Naive thymus-derived CD8-positive, alpha-beta T cell (primary cell): ENCODE measurements around the gene ASRGL1. TPM values are rescaled to one million over a fixed set of nuclear protein-coding genes. Genes with fewer than 3 reads are reported as not detected.
"Not testable (repeated sequence)": the region's sequence is repeated elsewhere in the genome, so short reads cannot be mapped to it uniquely, and the experiment has no call there.

Experiments
- ATAC-seq, 2 donors: fragments of 150-1000 bp; cut with Tn5 transposase in 1 of 2; sonication (Bioruptor Pico), chemical (Tn5 transposase) in 1 of 2; 1 replicate in 1 of 2; 2 replicates in 1 of 2; pipeline ENCODE4 v1.10.0; 2021; ENCODE audit warnings: mild to moderate bottlenecking in 2 of 2, moderate library complexity in 2 of 2
- POLR2A ChIA-PET: fragments of 350-600 bp; sonication (Branson Sonifier 250); formaldehyde crosslinking; loops from one replicate; lab custom pipeline; 2021; ENCODE audit warnings: antibody characterized with exemption; lab: Charles Lee
- DNase-seq, 10 donors: peaks; one replicate each; pipeline versions ENCODE4 v3.0.0 to v3.0.0-alpha.2; 2020 to 2022
- H3K27ac Mint-ChIP-seq, 10 donors: one replicate each; pipeline ENCODE4 v1.8.0; 2020 to 2022; ENCODE audit warnings: mild to moderate bottlenecking in 10 of 10, mixed read lengths in 10 of 10, moderate library complexity in 4 of 10, inconsistent platforms in 1 of 10
- H3K27me3 Mint-ChIP-seq, 5 donors: one replicate each; pipeline ENCODE4 v1.8.0; 2021 to 2022; ENCODE audit warnings: mixed read lengths in 5 of 5
- H3K36me3 Mint-ChIP-seq, 3 donors: one replicate each; pipeline ENCODE4 v1.8.0; 2020 to 2022; ENCODE audit warnings: mixed read lengths in 3 of 3, mild to moderate bottlenecking in 2 of 3, inconsistent platforms in 1 of 3
- H3K4me1 Mint-ChIP-seq, 4 donors: one replicate each; pipeline ENCODE4 v1.8.0; 2021 to 2022; ENCODE audit warnings: mixed read lengths in 4 of 4
- H3K4me3 Mint-ChIP-seq, 10 donors: one replicate each; pipeline ENCODE4 v1.8.0; 2020 to 2022; ENCODE audit warnings: mild to moderate bottlenecking in 10 of 10, mixed read lengths in 10 of 10, moderate library complexity in 6 of 10, inconsistent platforms in 1 of 10
- H3K9me3 Mint-ChIP-seq, 9 donors: one replicate each; pipeline ENCODE4 v1.8.0; 2020 to 2022; ENCODE audit warnings: mixed read lengths in 9 of 9, mild to moderate bottlenecking in 3 of 9, inconsistent platforms in 1 of 9, moderate library complexity in 1 of 9
- polyA plus RNA-seq, 3 donors: library from polyadenylated mRNA; unstranded; fragments of 300-500 nt; fragmentation: Illumina TruSeq; gene quantifications; one replicate each; pipeline ENCODE4 v1.2.3, GENCODE V29; 2021
- total RNA-seq, 8 experiments: library from RNA in 2 of 8; stranded (reverse) in 2 of 8; gene quantifications; one replicate each; pipeline ENCODE4 v1.2.3 and lab custom pipeline; 2021 to 2026

Gene ASRGL1
- total and polyA plus RNA-seq, 5 experiments from 2014 or later: 2.8 to 13.3 (median 6.0) TPM

GRCh38 chr11:62331264-62331663 is 6.0 kb upstream of the ASRGL1 start:
- DNase-seq, H3K4me3 Mint-ChIP-seq, POLR2A ChIA-PET: not testable (repeated sequence)

GRCh38 chr11:62333768-62334167 is 3.5 kb upstream of the ASRGL1 start:
- Mint-ChIP-seq H3K27me3 (peaks cover 0 to 19% (median 13%) of the 10 kb centered on the region in 5 donors), H3K4me1 (peaks cover 9 to 19% (median 15%) of the 10 kb centered on the region in 4 donors), H3K36me3 (no peaks in the 10 kb centered on the region), H3K4me3 (no peak overlapping the region), H3K27ac (no peak overlapping the region), H3K9me3 (no peaks in the 10 kb centered on the region)
- POLR2A ChIA-PET: interaction anchor here (0.6 kb wide), 1 partner anchor 30 kb away, joined by 3 read pairs; no protein-coding TSS in a partner anchor
- ATAC-seq: no peak
- DNase-seq: no peak

More at GRCh38 chr11:62331264-62331663, 6.0 kb upstream of the ASRGL1 start:
- H3K36me3 Mint-ChIP-seq, H3K9me3 Mint-ChIP-seq, ATAC-seq, H3K4me1 Mint-ChIP-seq, H3K27ac Mint-ChIP-seq: not testable (repeated sequence)
- peaks cover 0 to 19% (median 15%) of the 10 kb centered on the region in 5 donors for H3K27me3 Mint-ChIP-seq

GRCh38 chr11:62336949-62337302 is 322 bp upstream of the ASRGL1 start:
- H3K27ac Mint-ChIP-seq: peak overlapping the region in 9 of 10 donors; percentile 13 to 90 (median 78)
- peaks cover 0 to 11% (median 2%) of the 10 kb centered on the region in 5 donors for H3K27me3 Mint-ChIP-seq
- ATAC-seq, DNase-seq, H3K36me3 Mint-ChIP-seq, H3K9me3 Mint-ChIP-seq: not testable (repeated sequence)
- peaks cover 11 to 24% (median 19%) of the 10 kb centered on the region in 4 donors for H3K4me1 Mint-ChIP-seq
- POLR2A ChIA-PET: interaction anchor here (0.6 to 1.8 kb wide), 4 partner anchors 35 to 544 kb away, joined by 3 to 10 read pairs (median 4); partner anchors contain the start of gene SLC3A2
- peak overlapping the region; percentile 82 to 96 (median 90) for H3K4me3 Mint-ChIP-seq

- Mint-ChIP-seq H3K9me3 (no peaks in the 10 kb centered on the region), H3K4me1 (peaks cover 11 to 24% (median 19%) of the 10 kb centered on the region in 4 donors), H3K36me3 (no peaks in the 10 kb centered on the region), H3K4me3 (peak overlapping the region; percentile 82 to 96 (median 90)), H3K27ac (peak overlapping the region in 7 of 10 donors; percentile 0 to 80 (median 28)), H3K27me3 (peaks cover 0 to 6% (median 2%) of the 10 kb centered on the region in 5 donors)
- ATAC-seq: no peak
- POLR2A ChIA-PET: interaction anchor here (0.6 to 1.8 kb wide), 4 partner anchors 15 to 543 kb away, joined by 3 to 10 read pairs (median 4); partner anchors contain the start of gene SLC3A2
- no peak for DNase-seq
Observed at GRCh38 chr11:62338218-62338617, 970 bp downstream of the ASRGL1 start.

GRCh38 chr11:62340269-62340901 is 3.1 kb downstream of the ASRGL1 start:
- H3K4me3 Mint-ChIP-seq: peak overlapping the region in 1 of 10 donors; percentile 53
- H3K27ac Mint-ChIP-seq: peak overlapping the region in 2 of 10 donors; percentile 21 to 57

GRCh38 chr11:62341588-62341987 is 4.3 kb downstream of the ASRGL1 start:
- Mint-ChIP-seq H3K4me3 (no peak overlapping the region), H3K27me3 (no peaks in the 10 kb centered on the region)

More at GRCh38 chr11:62340269-62340901, 3.1 kb downstream of the ASRGL1 start:
- peaks cover 11 to 24% (median 20%) of the 10 kb centered on the region in 4 donors for H3K4me1 Mint-ChIP-seq
- ATAC-seq (peak; percentile 56 to 62), DNase-seq (peak; percentile 9 to 80 (median 50))
- H3K36me3 Mint-ChIP-seq: peaks cover 0 to 3% (median 0%) of the 10 kb centered on the region in 3 donors
- POLR2A ChIA-PET: interaction anchor here (0.7 to 0.8 kb wide), 2 partner anchors 31 to 38 kb away, joined by 3 to 5 read pairs; no protein-coding TSS in a partner anchor
- peaks cover 0 to 5% (median 0%) of the 10 kb centered on the region in 5 donors for H3K27me3 Mint-ChIP-seq
- H3K9me3 Mint-ChIP-seq: no peaks in the 10 kb centered on the region

GRCh38 chr11:62343646-62344190 is 6.5 kb downstream of the ASRGL1 start:
- H3K27me3 Mint-ChIP-seq, DNase-seq, H3K36me3 Mint-ChIP-seq, ATAC-seq, H3K27ac Mint-ChIP-seq, H3K9me3 Mint-ChIP-seq, H3K4me3 Mint-ChIP-seq: not testable (repeated sequence)
- peaks cover 0 to 12% (median 3%) of the 10 kb centered on the region in 4 donors for H3K4me1 Mint-ChIP-seq
- POLR2A ChIA-PET: interaction anchor here (0.7 kb wide), 1 partner anchor 58 kb away, joined by 6 read pairs; no protein-coding TSS in a partner anchor

More at GRCh38 chr11:62341588-62341987, 4.3 kb downstream of the ASRGL1 start:
- H3K4me1 Mint-ChIP-seq: peaks cover 5 to 24% (median 17%) of the 10 kb centered on the region in 4 donors
- POLR2A ChIA-PET: no interaction called here
- DNase-seq: no peak
- ATAC-seq: no peak
- H3K9me3 Mint-ChIP-seq: no peaks in the 10 kb centered on the region
- peaks cover 0 to 3% (median 0%) of the 10 kb centered on the region in 3 donors for H3K36me3 Mint-ChIP-seq
- H3K27ac Mint-ChIP-seq: no peak overlapping the region

- Mint-ChIP-seq H3K36me3 (peaks cover 0 to 3% (median 0%) of the 10 kb centered on the region in 3 donors), H3K27me3 (no peaks in the 10 kb centered on the region), H3K9me3 (no peaks in the 10 kb centered on the region), H3K4me3 (no peak overlapping the region), H3K4me1 (peaks cover 0 to 11% (median 3%) of the 10 kb centered on the region in 4 donors), H3K27ac (no peak overlapping the region)
- no peak for DNase-seq
- ATAC-seq: no peak
- POLR2A ChIA-PET: interaction anchor here (0.7 kb wide), 1 partner anchor 58 kb away, joined by 6 read pairs; no protein-coding TSS in a partner anchor
Observed at GRCh38 chr11:62344210-62344609, 7.0 kb downstream of the ASRGL1 start.

GRCh38 chr11:62345861-62346260 is 8.6 kb downstream of the ASRGL1 start:
- no peak for DNase-seq
- POLR2A ChIA-PET: no interaction called here
- Mint-ChIP-seq H3K27ac (no peak overlapping the region), H3K27me3 (no peaks in the 10 kb centered on the region), H3K36me3 (peaks cover 0 to 3% (median 0%) of the 10 kb centered on the region in 3 donors), H3K9me3 (no peaks in the 10 kb centered on the region), H3K4me1 (peaks cover 0 to 4% (median 0%) of the 10 kb centered on the region in 4 donors), H3K4me3 (no peak overlapping the region)
- no peak for ATAC-seq

- Mint-ChIP-seq H3K27ac (peak overlapping the region in 2 of 10 donors; percentile 16 to 17), H3K9me3 (no peaks in the 10 kb centered on the region), H3K36me3 (peaks cover 0 to 3% (median 0%) of the 10 kb centered on the region in 3 donors), H3K4me3 (peak overlapping the region in 1 of 10 donors; percentile 2), H3K4me1 (peaks cover 0 to 5% (median 0%) of the 10 kb centered on the region in 4 donors), H3K27me3 (no peaks in the 10 kb centered on the region)
- ATAC-seq: no peak
- DNase-seq: no peak
- POLR2A ChIA-PET: interaction anchor here (0.6 kb wide), 1 partner anchor 15 kb away, joined by 3 read pairs; no protein-coding TSS in a partner anchor
Observed at GRCh38 chr11:62352355-62353336, 15.4 kb downstream of the ASRGL1 start.

GRCh38 chr11:62353841-62354240 is 16.6 kb downstream of the ASRGL1 start:
- ATAC-seq (no peak), DNase-seq (no peak)
- Mint-ChIP-seq H3K27me3 (no peaks in the 10 kb centered on the region), H3K9me3 (no peaks in the 10 kb centered on the region), H3K36me3 (peaks cover 0 to 8% (median 0%) of the 10 kb centered on the region in 3 donors), H3K27ac (no peak overlapping the region), H3K4me1 (peaks cover 0 to 5% (median 0%) of the 10 kb centered on the region in 4 donors), H3K4me3 (no peak overlapping the region)
- POLR2A ChIA-PET: no interaction called here

- Mint-ChIP-seq H3K4me1 (no peaks in the 10 kb centered on the region), H3K9me3 (no peaks in the 10 kb centered on the region), H3K27me3 (no peaks in the 10 kb centered on the region), H3K4me3 (no peak overlapping the region), H3K27ac (no peak overlapping the region), H3K36me3 (peaks cover 0 to 8% (median 0%) of the 10 kb centered on the region in 3 donors)
- no peak for ATAC-seq
- no peak for DNase-seq
- POLR2A ChIA-PET: interaction anchor here (0.7 kb wide), 3 partner anchors 20 to 738 kb away, joined by 5 to 6 read pairs (median 6); no protein-coding TSS in a partner anchor
Observed at GRCh38 chr11:62358273-62358672, 21.0 kb downstream of the ASRGL1 start.
